GM12892 (cell line): ENCODE results near the gene ARID3B.

ENCODE experiments used
- DNase-seq: peaks from one replicate; pipeline ENCODE4 v3.0.0; 2011; ENCODE audit not compliant: insufficient read length
- FAIRE-seq: peaks from 2 replicates; lab custom pipeline; 2011; peaks lifted over from hg19 to GRCh38; lab: Jason Lieb, UNC
- POLR2A ChIP-seq: IDR thresholded peaks from 2 replicates; pipeline ENCODE4 v1.6.1; 2011; ENCODE audit warnings: low read depth, low read length, control low read depth
- POLR2AphosphoS5 ChIP-seq: IDR thresholded peaks from 2 replicates; pipeline ENCODE4 v1.6.1; 2011; ENCODE audit warnings: low read depth, low read length, control low read depth
- TAF1 ChIP-seq: IDR thresholded peaks from 2 replicates; pipeline ENCODE4 v1.6.1; 2011; ENCODE audit warnings: low read depth, mild to moderate bottlenecking, control low read depth, low read length, borderline replicate concordance

Gene ARID3B

DNA sequence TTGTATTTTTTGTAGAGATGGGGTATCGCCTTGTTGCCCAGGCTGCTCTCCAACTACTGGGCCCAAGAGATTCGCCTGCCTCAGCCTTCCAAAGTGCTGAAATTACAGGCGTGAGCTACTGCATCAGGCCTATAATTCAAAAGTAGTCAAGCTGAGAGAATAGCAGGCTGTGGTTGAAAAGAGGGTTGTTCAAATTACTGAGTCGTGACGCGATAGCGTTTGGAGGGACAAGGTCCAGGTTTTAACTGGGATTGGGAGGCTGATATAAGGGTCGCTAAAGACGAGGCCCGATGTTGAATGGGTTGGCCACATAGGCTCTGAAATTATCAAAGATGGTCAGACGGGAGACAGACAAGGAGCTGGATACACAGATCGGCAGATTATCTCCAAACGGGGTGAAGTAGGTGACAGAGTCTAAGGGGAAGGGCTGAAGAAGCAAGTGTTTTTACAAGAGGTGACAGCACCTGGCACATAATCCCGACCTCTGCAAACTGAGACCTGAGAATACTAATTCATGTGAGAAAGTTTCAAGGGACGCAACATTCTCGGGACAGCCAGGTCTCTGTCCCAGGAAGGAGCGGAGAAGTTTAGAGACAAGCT, 759 bp upstream of the ARID3B start:
- TF ChIP-seq POLR2AphosphoS5 (no peak), POLR2A (no peak), TAF1 (no peak)
- DNase-seq (no peak), FAIRE-seq (no peak)

DNA sequence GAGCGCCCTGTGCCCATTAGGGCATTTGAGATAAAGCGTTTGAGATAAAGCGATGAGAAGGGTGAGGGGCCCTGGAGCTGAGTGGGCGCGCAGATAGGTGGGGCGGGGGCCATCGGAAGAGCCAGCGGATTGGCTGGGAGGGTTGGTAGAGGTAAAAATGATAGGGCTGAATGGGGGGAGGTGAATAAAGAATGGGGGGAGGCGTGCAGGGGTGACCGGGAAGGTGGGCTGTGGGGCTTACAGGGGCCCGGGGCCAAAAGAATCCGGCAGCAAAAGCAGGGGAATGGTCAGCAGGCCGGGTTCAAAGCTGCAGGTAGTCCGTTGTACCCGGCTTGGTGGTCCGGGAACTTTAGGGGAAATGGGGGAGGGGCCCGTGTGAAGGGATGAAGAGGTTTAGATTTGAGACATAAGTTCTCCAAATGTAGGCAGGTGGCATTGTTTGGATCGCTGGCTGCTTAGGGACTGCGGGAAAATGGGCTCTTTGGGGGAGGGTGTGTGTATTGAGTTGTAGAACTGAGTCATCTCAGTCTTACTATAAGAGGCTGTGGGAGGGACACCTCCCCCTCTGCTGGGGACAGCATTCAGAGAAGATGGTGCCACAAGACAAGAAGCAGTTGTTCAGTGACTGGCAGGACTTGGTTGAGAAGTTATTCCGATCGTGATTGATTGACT, 610 bp downstream of the ARID3B start:
- DNase-seq = peak; percentile 55
- peak; percentile 69 for TF ChIP-seq TAF1
- TF ChIP-seq POLR2AphosphoS5 = peak; percentile 79
- peak; percentile 78 for TF ChIP-seq POLR2A
- peak; percentile 81 for FAIRE-seq

DNA sequence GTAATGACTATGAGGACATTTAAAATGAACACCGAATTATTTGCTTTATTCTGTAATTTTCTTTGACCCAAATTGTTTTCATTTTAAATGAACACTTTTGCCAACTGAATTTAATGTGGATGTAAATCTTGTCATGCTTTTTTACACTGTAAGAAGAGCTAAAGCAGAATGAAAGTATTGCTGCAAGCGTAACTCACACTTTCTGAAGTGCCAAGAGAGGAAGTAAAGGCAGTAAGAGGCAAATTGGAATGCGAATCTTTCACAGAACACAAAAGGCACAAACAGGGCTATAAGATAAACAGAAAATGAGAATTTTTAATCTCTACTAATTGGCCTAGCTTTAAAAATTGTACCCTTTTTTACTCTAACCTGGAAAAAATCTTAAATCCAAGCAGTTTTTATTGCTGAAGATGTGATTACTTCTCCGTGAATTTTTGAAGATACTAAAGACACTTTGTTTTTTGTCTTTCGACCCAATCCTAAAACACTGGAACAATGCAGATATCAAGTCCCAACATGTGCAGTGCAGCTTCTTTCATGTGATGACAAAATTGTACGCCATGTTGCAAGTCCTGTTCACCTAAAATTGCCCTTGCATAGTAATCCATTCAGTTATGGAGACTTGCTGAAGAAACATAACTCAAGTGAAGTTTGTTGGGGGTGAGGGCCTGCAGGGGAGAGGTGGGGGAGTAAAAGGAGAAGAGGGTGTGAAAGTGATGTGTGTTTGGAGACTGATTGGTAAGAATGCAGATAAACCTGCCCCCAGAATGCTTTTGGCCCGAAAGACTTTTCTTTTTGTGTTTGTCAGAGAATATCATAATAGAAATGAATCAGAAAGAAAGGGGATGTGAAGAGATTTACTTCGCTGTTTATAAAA, 1.4 kb downstream of the ARID3B start:
- FAIRE-seq (no peak), DNase-seq (no peak)
- TF ChIP-seq POLR2A = no peak; the same call in 1 of the 2 replicates
- no peak for TF ChIP-seq POLR2AphosphoS5
- TF ChIP-seq TAF1 = no peak

DNA sequence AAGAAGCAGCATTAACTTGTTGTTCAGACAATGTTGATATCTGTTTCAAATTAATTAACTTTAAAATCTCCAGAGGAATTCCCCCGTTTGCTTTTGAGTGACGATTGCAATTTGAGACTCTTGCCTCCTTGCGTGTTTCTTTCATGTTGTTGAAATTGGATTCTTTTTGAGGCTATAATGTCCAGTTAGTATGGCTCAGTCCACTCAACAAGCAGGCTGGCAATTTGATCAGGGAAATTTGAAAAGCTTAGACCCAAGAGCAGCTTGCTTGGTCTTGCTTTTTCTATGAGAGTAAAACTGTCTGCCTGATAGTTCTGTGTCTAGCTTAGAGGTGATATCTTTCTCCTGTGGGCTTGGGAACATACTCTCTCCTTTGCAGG, 2.0 kb downstream of the ARID3B start:
- no peak for TF ChIP-seq POLR2A
- TF ChIP-seq TAF1 = no peak
- TF ChIP-seq POLR2AphosphoS5 = no peak
- DNase-seq (no peak), FAIRE-seq (no peak)

DNA sequence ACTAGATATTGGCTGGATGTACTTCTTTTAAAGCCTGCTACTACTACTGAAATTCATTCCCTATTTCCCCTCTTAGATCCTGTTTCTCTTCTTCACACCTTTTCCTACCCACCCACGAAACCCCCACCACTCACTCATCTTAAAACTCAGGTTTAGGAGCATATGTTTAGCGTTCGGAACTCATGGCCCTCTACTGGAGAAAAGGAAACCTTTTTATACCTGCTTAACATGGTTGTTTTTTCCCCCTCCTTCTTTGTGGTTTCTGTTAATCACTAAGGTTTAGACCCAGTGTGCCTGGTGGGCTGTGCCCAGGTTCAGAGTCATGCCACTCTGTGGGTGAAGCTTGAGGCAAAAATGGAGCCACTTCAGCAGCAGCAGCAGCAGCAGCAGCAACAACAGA, 2.6 kb downstream of the ARID3B start:
- TF ChIP-seq TAF1 = no peak
- TF ChIP-seq POLR2AphosphoS5 = no peak
- no peak for TF ChIP-seq POLR2A
- no peak for DNase-seq
- FAIRE-seq = peak; percentile 54

DNA sequence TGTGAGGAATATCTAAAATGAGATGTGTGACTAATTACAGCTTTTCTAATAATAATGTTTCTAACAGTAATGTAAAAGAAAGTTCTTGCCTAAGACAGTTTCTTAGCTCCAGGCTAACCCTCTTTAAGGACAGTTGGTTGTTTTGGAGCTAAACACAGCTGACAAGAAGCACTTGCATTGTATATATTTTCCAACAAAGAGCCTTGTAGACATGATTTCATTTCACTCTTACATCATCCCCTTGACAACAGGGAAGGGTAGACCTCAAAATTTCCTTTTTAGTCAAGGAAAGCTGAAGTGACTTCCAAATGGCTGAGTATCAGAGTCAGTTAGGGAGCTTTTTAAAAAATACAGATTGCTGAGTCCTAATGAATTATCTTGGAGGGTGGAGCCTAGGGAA, 4.1 kb downstream of the ARID3B start:
- FAIRE-seq (no peak), DNase-seq (no peak)

DNA sequence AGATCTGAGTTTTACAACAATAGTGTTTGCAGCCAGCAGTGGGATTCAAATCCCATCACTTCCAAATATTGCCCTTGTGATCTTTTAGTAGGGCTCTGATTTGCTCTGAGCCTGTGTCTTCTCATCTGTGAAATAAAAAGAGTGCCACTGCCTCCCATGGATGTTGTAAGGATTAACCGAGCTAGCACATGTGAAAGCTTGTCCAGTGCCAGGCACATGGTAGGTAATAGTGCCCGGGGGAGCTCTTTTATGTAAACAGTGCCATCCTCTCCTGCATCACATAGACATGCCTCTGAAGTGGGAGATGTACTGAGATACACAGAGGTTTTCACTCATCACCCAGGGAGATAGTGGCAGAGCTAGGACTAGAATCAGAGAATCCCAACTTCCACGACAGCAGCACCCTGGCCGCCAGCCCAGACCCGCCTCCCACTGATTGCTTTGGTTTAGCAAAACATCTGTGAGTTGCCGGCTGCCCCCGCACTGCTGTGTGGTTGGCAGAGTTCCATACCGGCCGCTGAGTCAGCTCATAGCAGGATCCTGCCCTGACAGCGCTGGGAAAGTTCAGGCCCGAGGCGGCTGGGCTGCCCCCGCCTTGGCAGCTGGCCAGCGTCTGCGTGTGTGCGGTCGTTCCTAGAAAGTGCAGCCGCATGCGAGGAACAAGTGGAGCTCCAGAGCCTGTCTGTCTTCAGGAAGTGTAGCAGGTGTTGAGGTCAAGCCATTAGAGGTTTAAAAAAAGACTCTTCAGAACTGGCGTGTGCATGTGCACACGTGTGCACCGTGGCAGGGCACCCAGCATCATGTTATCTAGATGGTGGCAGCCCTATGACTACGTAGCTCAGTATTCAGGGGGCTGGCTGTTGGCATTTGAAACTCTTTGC, 5.0 kb downstream of the ARID3B start:
- peak; percentile 89 for FAIRE-seq
- TF ChIP-seq TAF1 = no peak
- TF ChIP-seq POLR2A = peak; percentile 4; the same call in 1 of the 2 replicates
- peak; percentile 64 for TF ChIP-seq POLR2AphosphoS5
- DNase-seq = peak; percentile 55

More for the DNA sequence above, 4.1 kb downstream of the ARID3B start:
- TF ChIP-seq TAF1 (no peak), POLR2AphosphoS5 (no peak), POLR2A (no peak)

DNA sequence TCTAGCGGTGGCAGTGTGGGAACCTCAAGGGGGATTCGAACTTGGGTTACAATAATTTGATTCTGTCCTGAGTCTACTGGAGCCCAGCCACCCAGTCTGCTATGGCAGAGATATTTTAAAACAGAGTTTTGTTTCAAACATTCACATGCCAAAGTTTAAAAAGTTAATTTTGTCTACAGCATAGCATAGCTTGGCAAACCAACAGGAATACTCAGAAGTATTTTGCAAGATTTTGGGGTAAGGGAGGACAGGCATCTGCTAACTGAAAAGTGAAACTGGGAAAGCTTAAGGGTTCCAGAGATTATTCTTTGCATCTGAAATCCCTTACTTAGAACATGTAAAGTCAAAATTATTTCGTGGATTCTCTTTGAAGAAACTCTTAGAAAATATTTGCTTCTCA, 6.6 kb downstream of the ARID3B start:
- DNase-seq (no peak), FAIRE-seq (no peak)
- no peak for TF ChIP-seq TAF1
- no peak for TF ChIP-seq POLR2A
- TF ChIP-seq POLR2AphosphoS5 = no peak

DNA sequence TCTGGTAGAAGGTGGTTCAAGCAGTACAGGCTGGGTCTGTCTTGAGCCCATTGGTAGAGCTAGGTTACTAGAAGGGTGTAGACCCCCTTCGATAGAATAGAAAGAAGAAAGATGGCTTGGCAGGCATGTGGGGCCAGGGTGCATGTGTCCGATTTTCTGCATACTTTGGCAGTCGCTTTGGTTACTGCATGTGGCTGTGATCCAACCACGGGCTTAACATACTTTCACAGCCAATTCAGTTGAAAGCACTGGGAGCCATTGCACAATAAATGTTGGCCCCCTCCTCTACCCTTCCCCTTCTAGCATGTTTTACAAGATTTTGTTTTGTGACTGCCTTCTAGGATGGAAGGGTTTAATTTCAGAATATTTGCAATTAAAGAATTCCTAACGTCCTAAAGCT, 7.2 kb downstream of the ARID3B start:
- no peak for FAIRE-seq
- no peak for TF ChIP-seq POLR2A
- TF ChIP-seq TAF1 = no peak
- TF ChIP-seq POLR2AphosphoS5 = no peak
- DNase-seq = no peak

DNA sequence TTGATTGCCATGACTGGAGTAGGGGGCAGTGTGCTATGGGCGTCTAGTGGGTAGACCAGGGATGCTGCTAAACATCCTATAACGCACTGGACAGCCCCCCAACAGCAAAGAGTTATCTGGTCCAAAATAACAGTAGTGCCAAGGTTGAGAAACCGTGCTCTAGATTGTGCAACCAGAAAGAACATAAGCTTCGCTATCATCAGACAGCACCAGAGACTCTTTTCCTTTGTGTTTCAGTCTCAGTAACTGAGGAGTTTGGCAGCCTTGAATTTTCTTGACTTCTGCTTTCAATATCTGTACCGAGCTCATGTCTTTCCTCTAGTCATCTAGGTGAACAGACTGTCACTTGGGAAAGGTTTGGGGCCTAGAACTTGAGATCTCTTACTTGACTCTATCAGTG, 8.8 kb downstream of the ARID3B start:
- TF ChIP-seq POLR2A = no peak
- FAIRE-seq (no peak), DNase-seq (no peak)

DNA sequence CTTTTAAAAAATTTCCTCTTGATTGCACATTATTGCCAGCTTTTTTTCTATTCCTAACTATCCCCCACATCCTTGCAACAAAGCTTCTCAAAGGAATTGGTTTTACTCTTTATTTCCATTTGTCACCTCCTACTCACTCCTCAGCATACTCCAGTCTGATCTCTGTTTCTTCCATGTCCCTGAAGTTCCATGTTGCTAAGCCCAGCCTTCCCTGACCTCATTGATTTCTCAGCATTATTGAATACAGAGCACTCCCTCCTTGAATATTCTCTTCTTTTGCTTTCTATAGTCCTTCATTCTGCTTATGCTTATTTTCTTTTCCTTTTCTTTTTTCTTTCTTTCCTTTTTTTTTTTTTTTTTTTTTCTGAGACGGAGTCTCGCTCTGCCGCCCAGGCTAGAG, 10.7 kb downstream of the ARID3B start:
- FAIRE-seq (no peak), DNase-seq (no peak)
- TF ChIP-seq POLR2AphosphoS5 (no peak), TAF1 (no peak), POLR2A (no peak)
